ENCODE data around the gene VPS16. TPM values are rescaled to one million over a fixed set of nuclear protein-coding genes. Genes with fewer than 3 reads are reported as not detected.
A peak's percentile ranks its signal among the peaks of the same experiment; 100 is the strongest.

The VPS16 gene
- total and polyA plus RNA-seq, 5 donors from 2014 or later = 30.6 to 53.9 (median 31.0) TPM

DNA sequence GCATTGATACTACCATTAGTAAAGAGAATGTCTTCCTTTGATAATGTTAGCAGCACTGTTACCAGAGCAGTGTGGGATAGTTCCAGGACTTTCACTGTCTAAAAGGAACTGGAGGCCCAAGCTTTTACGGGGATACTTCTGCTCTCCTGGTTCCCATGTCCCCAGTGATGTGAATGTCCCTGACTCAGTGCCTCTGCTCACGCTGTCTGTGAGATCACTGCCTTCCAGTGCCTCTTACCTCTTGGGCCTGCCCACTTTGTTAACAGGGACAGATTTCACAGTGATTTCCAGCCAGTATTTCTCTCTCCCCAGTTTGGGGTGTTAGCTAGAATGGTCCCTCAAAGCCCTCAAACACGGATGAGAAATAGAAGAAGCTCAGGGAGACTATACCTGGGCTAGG is 47.2 kb downstream of the VPS16 start:
- H3K4me1 Mint-ChIP-seq = peaks cover 50 to 77% (median 58%) of the 10 kb centered on the region in 4 donors
- H3K4me3 Mint-ChIP-seq = peak overlapping the region in 1 of 4 donors; percentile 17
- Histone ChIP-seq H3K27me3 (ENCODE audit: control insufficient read depth, insufficient read depth, low read length) (no peaks in the 10 kb centered on the region), H3K4me1 (ENCODE audit: control insufficient read depth, insufficient read depth, low read length, poor library complexity, severe bottlenecking) (peaks cover 13% of the 10 kb centered on the region), H3K9me3 (ENCODE audit: control insufficient read depth in 2 of 2, low read length in 2 of 2) (no peaks in the 10 kb centered on the region), H3K4me3 (ENCODE audit: low read depth, low read length) (no peak overlapping the region), H3K36me3 (ENCODE audit: control insufficient read depth, insufficient read depth, low read length) (peaks cover 2% of the 10 kb centered on the region), H3K27ac (ENCODE audit: insufficient read depth, low read length, poor library complexity, severe bottlenecking) (no peak overlapping the region)
- DNase-seq = no peak
- peaks cover 0 to 2% (median 0%) of the 10 kb centered on the region in 7 donors for H3K9me3 Mint-ChIP-seq
- peak overlapping the region in 1 of 3 donors; percentile 48 for H3K27ac Mint-ChIP-seq
- no peak for ATAC-seq (ENCODE audit: low read depth in 2 of 2)
- H3K36me3 Mint-ChIP-seq = peaks cover 21% of the 10 kb centered on the region
- no peaks in the 10 kb centered on the region for H3K27me3 Mint-ChIP-seq

DNA sequence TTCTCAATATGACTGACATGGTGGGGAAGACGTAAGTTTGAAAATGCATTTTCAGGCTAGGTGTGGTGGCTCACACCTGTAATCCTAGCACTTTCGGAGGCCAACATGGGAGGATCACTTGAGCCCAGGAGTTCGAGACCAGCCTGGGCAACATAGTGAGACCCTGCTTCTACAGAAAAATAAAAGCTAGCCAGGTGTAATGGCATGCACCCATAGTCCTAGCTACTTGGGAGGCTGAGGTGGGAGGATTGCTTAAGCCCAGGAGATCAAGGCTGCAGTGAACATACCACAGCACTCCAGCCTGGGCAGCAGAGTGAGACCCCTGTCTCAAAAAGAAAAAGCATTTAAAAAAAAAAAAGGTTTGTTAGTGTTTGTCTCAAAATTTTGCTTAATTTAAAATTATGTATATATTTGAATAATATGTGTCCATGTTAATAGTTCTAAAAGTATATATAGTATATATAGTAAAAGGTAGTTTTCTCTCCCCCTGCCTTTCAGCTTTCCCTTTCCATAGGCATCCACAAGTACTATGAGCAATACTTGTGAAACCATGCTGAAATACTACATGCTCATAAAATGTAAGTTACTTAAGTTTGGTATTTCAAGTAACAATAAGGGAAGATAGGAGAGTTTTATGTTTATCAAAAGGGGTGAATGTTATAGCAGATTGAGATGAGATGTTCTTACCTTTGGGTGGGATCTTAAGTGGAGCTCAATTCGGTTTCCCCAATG is 47.8 kb downstream of the VPS16 start:
- no peak for DNase-seq
- H3K4me1 ChIP-seq (ENCODE audit: control insufficient read depth, insufficient read depth, low read length, poor library complexity, severe bottlenecking) = peaks cover 13% of the 10 kb centered on the region
- H3K36me3 ChIP-seq (ENCODE audit: control insufficient read depth, insufficient read depth, low read length) = peaks cover 2% of the 10 kb centered on the region
- no peak overlapping the region for H3K27ac ChIP-seq (ENCODE audit: insufficient read depth, low read length, poor library complexity, severe bottlenecking)
- no peaks in the 10 kb centered on the region for H3K9me3 ChIP-seq (ENCODE audit: control insufficient read depth in 2 of 2, low read length in 2 of 2)
- H3K9me3 Mint-ChIP-seq = peaks cover 0 to 2% (median 0%) of the 10 kb centered on the region in 7 donors
- H3K27me3 Mint-ChIP-seq = no peaks in the 10 kb centered on the region
- H3K4me3 ChIP-seq (ENCODE audit: low read depth, low read length) = no peak overlapping the region
- H3K27me3 ChIP-seq (ENCODE audit: control insufficient read depth, insufficient read depth, low read length) = no peaks in the 10 kb centered on the region
- peaks cover 55 to 76% (median 63%) of the 10 kb centered on the region in 4 donors for H3K4me1 Mint-ChIP-seq
- ATAC-seq (ENCODE audit: low read depth in 2 of 2) = no peak
- peak overlapping the region in 2 of 3 donors; percentile 11 to 48 for H3K27ac Mint-ChIP-seq
- peaks cover 21% of the 10 kb centered on the region for H3K36me3 Mint-ChIP-seq
- H3K4me3 Mint-ChIP-seq = no peak overlapping the region

DNA sequence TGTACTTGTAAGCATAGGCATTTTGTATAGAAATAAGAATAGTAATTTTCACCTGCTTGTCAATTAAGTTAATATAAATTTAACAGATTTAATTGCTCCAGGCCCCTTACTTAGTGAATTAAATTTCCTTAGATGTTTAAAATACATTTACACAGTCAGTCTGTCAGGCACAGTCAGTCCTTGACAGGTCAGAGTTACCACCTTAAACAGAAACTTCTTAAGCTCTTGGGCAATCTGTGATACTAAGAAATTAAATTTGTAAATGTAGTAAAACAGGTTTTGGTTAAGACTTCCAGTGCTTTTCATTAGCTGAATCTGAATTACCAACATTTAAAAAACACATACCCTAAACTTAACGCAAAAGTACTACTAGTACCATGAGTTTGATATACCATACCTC is 48.7 kb downstream of the VPS16 start:
- peaks cover 7% of the 10 kb centered on the region for H3K4me1 ChIP-seq (ENCODE audit: control insufficient read depth, insufficient read depth, low read length, poor library complexity, severe bottlenecking)
- no peaks in the 10 kb centered on the region for H3K27me3 Mint-ChIP-seq
- no peaks in the 10 kb centered on the region for H3K9me3 ChIP-seq (ENCODE audit: control insufficient read depth in 2 of 2, low read length in 2 of 2)
- H3K4me3 ChIP-seq (ENCODE audit: low read depth, low read length) = no peak overlapping the region
- H3K4me1 Mint-ChIP-seq = peaks cover 50 to 71% (median 57%) of the 10 kb centered on the region in 4 donors
- peaks cover 2% of the 10 kb centered on the region for H3K36me3 ChIP-seq (ENCODE audit: control insufficient read depth, insufficient read depth, low read length)
- no peak for ATAC-seq (ENCODE audit: low read depth in 2 of 2)
- H3K27me3 ChIP-seq (ENCODE audit: control insufficient read depth, insufficient read depth, low read length) = no peaks in the 10 kb centered on the region
- no peak overlapping the region for H3K27ac Mint-ChIP-seq
- H3K4me3 Mint-ChIP-seq = no peak overlapping the region
- no peak overlapping the region for H3K27ac ChIP-seq (ENCODE audit: insufficient read depth, low read length, poor library complexity, severe bottlenecking)
- H3K9me3 Mint-ChIP-seq = peaks cover 0 to 2% (median 1%) of the 10 kb centered on the region in 7 donors
- no peak for DNase-seq
- H3K36me3 Mint-ChIP-seq = peaks cover 26% of the 10 kb centered on the region

DNA sequence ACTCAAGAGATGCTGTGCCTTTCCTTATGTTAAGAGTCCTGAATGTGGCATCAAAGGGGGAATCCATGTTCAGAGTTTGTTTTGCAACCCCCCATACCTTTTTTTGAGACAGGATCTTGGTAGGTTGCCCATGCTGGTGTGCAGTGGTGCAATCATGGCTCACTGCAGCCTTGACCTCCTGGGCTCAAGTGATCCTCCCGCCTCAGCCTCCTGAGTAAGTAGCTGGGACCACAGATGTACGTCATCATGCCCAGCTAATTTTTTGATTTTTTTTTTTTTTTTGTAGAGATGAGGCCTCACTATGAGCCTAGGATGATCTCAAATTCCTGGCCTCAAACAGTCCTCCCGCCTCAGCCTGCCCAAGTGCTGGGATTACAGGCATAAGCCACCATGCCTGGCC is 49.3 kb downstream of the VPS16 start:
- H3K27ac ChIP-seq (ENCODE audit: insufficient read depth, low read length, poor library complexity, severe bottlenecking) = no peak overlapping the region
- peaks cover 0 to 6% (median 1%) of the 10 kb centered on the region in 7 donors for H3K9me3 Mint-ChIP-seq
- DNase-seq (no peak), ATAC-seq (ENCODE audit: low read depth in 2 of 2) (no peak)
- H3K36me3 ChIP-seq (ENCODE audit: control insufficient read depth, insufficient read depth, low read length) = peaks cover 2% of the 10 kb centered on the region
- no peak overlapping the region for H3K4me3 ChIP-seq (ENCODE audit: low read depth, low read length)
- H3K4me1 Mint-ChIP-seq = peaks cover 46 to 69% (median 53%) of the 10 kb centered on the region in 4 donors
- H3K4me1 ChIP-seq (ENCODE audit: control insufficient read depth, insufficient read depth, low read length, poor library complexity, severe bottlenecking) = peaks cover 3% of the 10 kb centered on the region
- peak overlapping the region in 1 of 3 donors; percentile 59 for H3K27ac Mint-ChIP-seq
- no peaks in the 10 kb centered on the region for H3K9me3 ChIP-seq (ENCODE audit: control insufficient read depth in 2 of 2, low read length in 2 of 2)
- peaks cover 29% of the 10 kb centered on the region for H3K36me3 Mint-ChIP-seq
- peak overlapping the region in 1 of 4 donors; percentile 11 for H3K4me3 Mint-ChIP-seq
- H3K27me3 ChIP-seq (ENCODE audit: control insufficient read depth, insufficient read depth, low read length) = no peaks in the 10 kb centered on the region
- H3K27me3 Mint-ChIP-seq = no peaks in the 10 kb centered on the region

DNA sequence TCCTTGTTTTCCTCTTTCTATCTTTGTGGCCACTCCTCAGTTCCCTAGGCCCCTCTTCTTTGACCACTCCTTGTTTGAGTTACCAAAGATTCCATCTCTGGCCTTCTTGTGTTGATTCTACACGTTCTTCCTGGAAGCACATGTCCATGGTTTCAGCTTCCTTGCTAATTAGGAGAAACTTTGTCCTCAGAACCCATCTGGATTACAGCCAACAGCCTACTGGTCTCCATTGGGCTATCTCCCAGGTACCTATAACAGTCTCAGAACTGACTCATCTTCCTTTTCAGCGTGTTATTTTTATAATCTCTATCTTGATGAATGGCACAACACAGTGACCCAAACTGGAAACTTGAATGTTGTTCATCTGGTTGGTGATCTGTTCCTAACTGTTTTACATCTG is 50.2 kb downstream of the VPS16 start:
- Mint-ChIP-seq H3K4me1 (peaks cover 41 to 59% (median 45%) of the 10 kb centered on the region in 4 donors), H3K4me3 (peak overlapping the region in 2 of 4 donors; percentile 8 to 27), H3K36me3 (peaks cover 21% of the 10 kb centered on the region), H3K27ac (peak overlapping the region in 2 of 3 donors; percentile 48 to 59), H3K27me3 (no peaks in the 10 kb centered on the region), H3K9me3 (peaks cover 0 to 6% (median 1%) of the 10 kb centered on the region in 7 donors)
- Histone ChIP-seq H3K27ac (ENCODE audit: insufficient read depth, low read length, poor library complexity, severe bottlenecking) (no peak overlapping the region), H3K36me3 (ENCODE audit: control insufficient read depth, insufficient read depth, low read length) (peaks cover 2% of the 10 kb centered on the region), H3K9me3 (ENCODE audit: control insufficient read depth in 2 of 2, low read length in 2 of 2) (peaks cover 0 to 2% of the 10 kb centered on the region in 2 experiments), H3K27me3 (ENCODE audit: control insufficient read depth, insufficient read depth, low read length) (no peaks in the 10 kb centered on the region), H3K4me3 (ENCODE audit: low read depth, low read length) (no peak overlapping the region), H3K4me1 (ENCODE audit: control insufficient read depth, insufficient read depth, low read length, poor library complexity, severe bottlenecking) (no peaks in the 10 kb centered on the region)
- ATAC-seq (ENCODE audit: low read depth in 2 of 2) (no peak), DNase-seq (no peak)

DNA sequence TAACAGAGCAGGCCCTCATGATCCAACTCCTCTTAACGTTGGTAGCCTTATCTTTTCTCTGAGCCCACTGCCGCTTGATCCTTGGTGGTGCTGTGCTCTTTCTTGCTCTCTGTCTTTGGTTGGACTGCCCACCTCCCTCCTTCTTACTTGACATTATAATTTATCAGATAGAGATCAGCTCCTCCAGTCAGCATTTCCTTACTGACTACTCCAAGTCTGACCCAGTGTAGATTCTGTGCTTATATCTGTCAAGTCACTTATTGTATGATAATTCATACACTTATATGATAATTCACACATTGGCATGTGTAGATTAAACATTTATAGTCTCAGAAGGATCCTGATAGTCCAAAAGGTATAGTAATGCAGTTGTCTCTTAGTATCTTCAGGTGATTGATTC is 50.8 kb downstream of the VPS16 start:
- DNase-seq (no peak), ATAC-seq (ENCODE audit: low read depth in 2 of 2) (no peak)
- H3K4me1 Mint-ChIP-seq = peaks cover 41 to 57% (median 45%) of the 10 kb centered on the region in 4 donors
- no peaks in the 10 kb centered on the region for H3K27me3 Mint-ChIP-seq
- peaks cover 23% of the 10 kb centered on the region for H3K36me3 Mint-ChIP-seq
- peaks cover 0 to 6% (median 1%) of the 10 kb centered on the region in 7 donors for H3K9me3 Mint-ChIP-seq
- Histone ChIP-seq H3K4me1 (ENCODE audit: control insufficient read depth, insufficient read depth, low read length, poor library complexity, severe bottlenecking) (no peaks in the 10 kb centered on the region), H3K9me3 (ENCODE audit: control insufficient read depth in 2 of 2, low read length in 2 of 2) (peaks cover 0 to 2% of the 10 kb centered on the region in 2 experiments), H3K27ac (ENCODE audit: insufficient read depth, low read length, poor library complexity, severe bottlenecking) (no peak overlapping the region), H3K27me3 (ENCODE audit: control insufficient read depth, insufficient read depth, low read length) (no peaks in the 10 kb centered on the region), H3K36me3 (ENCODE audit: control insufficient read depth, insufficient read depth, low read length) (peaks cover 2% of the 10 kb centered on the region), H3K4me3 (ENCODE audit: low read depth, low read length) (no peak overlapping the region)
- H3K4me3 Mint-ChIP-seq = peak overlapping the region in 1 of 4 donors; percentile 8
- peak overlapping the region in 2 of 3 donors; percentile 48 to 59 for H3K27ac Mint-ChIP-seq

DNA sequence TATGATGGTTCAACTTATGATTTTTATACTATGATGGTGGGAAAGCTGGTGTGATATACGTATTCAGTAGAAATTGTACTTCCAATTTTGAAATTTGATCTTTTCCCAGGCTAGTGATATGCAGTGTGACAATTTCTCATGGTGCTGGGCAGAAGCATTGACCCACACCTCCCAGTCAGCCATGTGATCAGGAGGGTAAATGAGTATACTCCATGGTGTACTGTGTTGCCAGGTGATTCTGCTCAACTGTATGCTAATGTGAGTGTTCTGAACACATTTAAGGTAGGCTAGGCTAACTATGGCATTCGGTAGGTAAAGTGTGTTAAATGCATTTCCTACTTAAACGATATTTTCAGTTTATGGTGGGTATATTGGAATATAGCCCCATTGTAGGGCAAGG is 51.8 kb downstream of the VPS16 start:
- peaks cover 0 to 6% (median 2%) of the 10 kb centered on the region in 7 donors for H3K9me3 Mint-ChIP-seq
- Histone ChIP-seq H3K4me1 (ENCODE audit: control insufficient read depth, insufficient read depth, low read length, poor library complexity, severe bottlenecking) (no peaks in the 10 kb centered on the region), H3K27ac (ENCODE audit: insufficient read depth, low read length, poor library complexity, severe bottlenecking) (no peak overlapping the region), H3K27me3 (ENCODE audit: control insufficient read depth, insufficient read depth, low read length) (no peaks in the 10 kb centered on the region), H3K36me3 (ENCODE audit: control insufficient read depth, insufficient read depth, low read length) (peaks cover 2% of the 10 kb centered on the region), H3K4me3 (ENCODE audit: low read depth, low read length) (no peak overlapping the region), H3K9me3 (ENCODE audit: control insufficient read depth in 2 of 2, low read length in 2 of 2) (peaks cover 0 to 2% of the 10 kb centered on the region in 2 experiments)
- no peak overlapping the region for H3K27ac Mint-ChIP-seq
- no peaks in the 10 kb centered on the region for H3K27me3 Mint-ChIP-seq
- ATAC-seq (ENCODE audit: low read depth in 2 of 2) = no peak
- H3K4me3 Mint-ChIP-seq = peak overlapping the region in 1 of 4 donors; percentile 18
- peaks cover 41 to 62% (median 47%) of the 10 kb centered on the region in 4 donors for H3K4me1 Mint-ChIP-seq
- H3K36me3 Mint-ChIP-seq = peaks cover 30% of the 10 kb centered on the region
- DNase-seq = no peak

Measured in CD4-positive, CD25-positive, alpha-beta regulatory T cell (primary cell).